BJ (cell line): ENCODE results near the gene NACA. TPM values are rescaled to one million over a fixed set of nuclear protein-coding genes. Genes with fewer than 3 reads are reported as not detected.
"Not testable (repeated sequence)": the region's sequence is repeated elsewhere in the genome, so short reads cannot be mapped to it uniquely, and the experiment has no call there.

ENCODE experiments used
- CTCF ChIA-PET: fragments of 350-600 bp; formaldehyde crosslinking; extraction: SDS; loops from one replicate; lab custom pipeline; 2021; ENCODE audit warnings: antibody characterized with exemption, inconsistent platforms; lab: Yijun Ruan, JAX
- POLR2A ChIA-PET: fragments of 300-600 bp; sonication (Branson Sonifier 250); formaldehyde crosslinking; extraction: SDS; loops from one replicate; lab custom pipeline; 2021; ENCODE audit warnings: antibody characterized with exemption; lab: Charles Lee
- DNase-seq: peaks from one replicate; pipeline ENCODE4 v3.0.0-alpha.2; 2011; ENCODE audit warnings: low read depth
- H3K27me3 ChIP-seq: 2 replicates; pipeline ENCODE4 v1.6.0; 2011; ENCODE audit warnings: low read length; ENCODE audit not compliant: control insufficient read depth, insufficient read depth
- H3K36me3 ChIP-seq: 2 replicates; pipeline ENCODE4 v1.5.1; 2011; ENCODE audit warnings: low read length; ENCODE audit not compliant: control insufficient read depth, insufficient read depth
- H3K4me3 ChIP-seq: 2 replicates; pipeline ENCODE4 v1.5.1; 2011; ENCODE audit warnings: low read depth, mild to moderate bottlenecking, control low read depth, low read length
- CTCF ChIP-seq: IDR thresholded peaks from 2 replicates; pipeline ENCODE4 v1.5.1; 2011; ENCODE audit warnings: low read depth, mild to moderate bottlenecking, control low read depth, inconsistent platforms, low read length, moderate library complexity; ENCODE audit not compliant: insufficient read depth
- polyA plus RNA-seq: library from polyadenylated mRNA; depleted of rRNA; stranded (reverse); fragments of >200 nt; gene quantifications from 2 replicates; pipeline ENCODE4 v1.2.3, GENCODE V29; 2011

NACA gene
- polyA plus RNA-seq, 1 experiment: 678 TPM

- ChIA-PET CTCF (interaction anchor here (0.9 to 1.2 kb wide), 3 partner anchors 13 to 252 kb away, joined by 3 to 4 read pairs (median 4); no protein-coding TSS in a partner anchor), POLR2A (interaction anchor here (1.0 kb wide), 1 partner anchor 24 kb away, joined by 4 read pairs; the partner anchor contains the start of gene NACA)
Observed at GRCh38 chr12:56749359-56749758, 24.3 kb upstream of the NACA start.

GRCh38 chr12:56728139-56728861 is 3.2 kb upstream of the NACA start:
- TF ChIP-seq CTCF: no peak
- Histone ChIP-seq H3K27me3 (no peaks in the 10 kb centered on the region), H3K4me3 (no peak overlapping the region), H3K36me3 (no peaks in the 10 kb centered on the region)
- ChIA-PET CTCF (no interaction called here), POLR2A (no interaction called here)
- no peak for DNase-seq

More at GRCh38 chr12:56749359-56749758, 24.3 kb upstream of the NACA start:
- TF ChIP-seq CTCF: no peak
- H3K27me3 ChIP-seq: no peaks in the 10 kb centered on the region
- no peaks in the 10 kb centered on the region for H3K36me3 ChIP-seq
- DNase-seq: no peak
- H3K4me3 ChIP-seq: no peak overlapping the region

GRCh38 chr12:56726196-56726675 is 1.1 kb upstream of the NACA start:
- H3K4me3 ChIP-seq, POLR2A ChIA-PET, DNase-seq, H3K27me3 ChIP-seq, H3K36me3 ChIP-seq: not testable (repeated sequence)
- CTCF ChIA-PET: interaction anchor here (0.6 to 1.4 kb wide), 3 partner anchors 12 to 106 kb away, joined by 3 read pairs; no protein-coding TSS in a partner anchor

GRCh38 chr12:56725723-56726102 is 614 bp upstream of the NACA start:
- DNase-seq: no peak
- CTCF ChIA-PET: interaction anchor here (0.6 to 1.4 kb wide), 7 partner anchors 11 to 569 kb away, joined by 3 to 4 read pairs (median 3); no protein-coding TSS in a partner anchor
- peak overlapping the region; percentile 99 for H3K4me3 ChIP-seq
- H3K36me3 ChIP-seq: peaks cover 4% of the 10 kb centered on the region; the same call in 1 of the 2 replicates
- POLR2A ChIA-PET: interaction anchor here (0.5 to 1.0 kb wide), 7 partner anchors 16 to 422 kb away, joined by 3 to 16 read pairs (median 3); partner anchors contain the start of gene PTGES3
- H3K27me3 ChIP-seq: no peaks in the 10 kb centered on the region
- no peak for TF ChIP-seq CTCF

- Histone ChIP-seq H3K36me3 (peaks cover 5% of the 10 kb centered on the region), H3K27me3 (no peaks in the 10 kb centered on the region), H3K4me3 (peak overlapping the region; percentile 99)
- CTCF ChIA-PET: no interaction called here
- no peak for DNase-seq
- POLR2A ChIA-PET: no interaction called here
- TF ChIP-seq CTCF: no peak
Observed at GRCh38 chr12:56724701-56724971, 463 bp downstream of the NACA start.
